Measurements from ENCODE around the gene CHCHD2.

GRCh38 chr7:56106108-56107073 lies at the start of gene CHCHD2:
- TF ChIP-seq CTCF (IDR thresholded peaks at IDR 0.05) (peak in 1 of 6 experiments; percentile 9), POLR2A (IDR thresholded peaks at IDR 0.05) (peak; percentile 91 to 99)

All from adrenal gland (tissue), 5 donors.